ENCODE measurements around the gene CPA2.
"Not testable (repeated sequence)": the region's sequence is repeated elsewhere in the genome, so short reads cannot be mapped to it uniquely, and the experiment has no call there.

Gene CPA2

GRCh38 chr7:130304878-130305277, 38.2 kb downstream of the CPA2 start:
- ATAC-seq (no peak), DNase-seq (no peak)
- no peaks in the 10 kb centered on the region for H3K9me3 Mint-ChIP-seq
- H3K27me3 Mint-ChIP-seq: no peaks in the 10 kb centered on the region
- H3K4me1 Mint-ChIP-seq: peaks cover 7% of the 10 kb centered on the region
- H3K27ac Mint-ChIP-seq: no peak overlapping the region
- no peak overlapping the region for H3K4me3 Mint-ChIP-seq

DNA sequence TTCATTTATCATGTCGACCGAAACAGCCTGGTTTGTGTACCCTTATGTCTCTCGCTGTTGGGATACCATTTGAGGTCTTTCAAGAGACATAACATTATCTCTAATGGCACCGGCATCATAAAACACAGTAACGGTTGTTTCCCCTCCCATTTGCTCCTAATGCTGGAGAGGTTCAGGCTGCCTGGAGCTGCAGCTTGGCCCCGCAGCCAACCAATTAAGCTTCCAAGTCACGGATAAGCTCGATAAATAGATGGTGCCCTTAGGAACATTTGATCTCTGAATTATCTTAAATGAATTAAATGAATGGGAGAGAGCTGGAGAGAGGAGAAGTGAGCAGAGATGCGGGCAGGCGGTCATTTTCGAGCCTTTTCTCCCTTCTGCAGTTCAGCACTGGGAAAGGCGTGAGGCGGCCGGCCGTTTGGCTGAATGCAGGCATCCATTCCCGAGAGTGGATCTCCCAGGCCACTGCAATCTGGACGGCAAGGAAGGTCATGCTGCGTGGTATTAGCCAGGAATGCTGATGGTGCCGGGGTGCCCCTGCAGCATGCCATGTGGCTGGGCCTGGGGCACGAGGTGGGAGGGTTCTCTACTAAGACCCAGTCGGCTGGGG, 38.9 kb downstream of the CPA2 start:
- no peak for ATAC-seq
- Mint-ChIP-seq H3K27me3 (no peaks in the 10 kb centered on the region), H3K4me1 (peaks cover 7% of the 10 kb centered on the region), H3K9me3 (no peaks in the 10 kb centered on the region), H3K27ac (no peak overlapping the region), H3K4me3 (no peak overlapping the region)
- no peak for DNase-seq

DNA sequence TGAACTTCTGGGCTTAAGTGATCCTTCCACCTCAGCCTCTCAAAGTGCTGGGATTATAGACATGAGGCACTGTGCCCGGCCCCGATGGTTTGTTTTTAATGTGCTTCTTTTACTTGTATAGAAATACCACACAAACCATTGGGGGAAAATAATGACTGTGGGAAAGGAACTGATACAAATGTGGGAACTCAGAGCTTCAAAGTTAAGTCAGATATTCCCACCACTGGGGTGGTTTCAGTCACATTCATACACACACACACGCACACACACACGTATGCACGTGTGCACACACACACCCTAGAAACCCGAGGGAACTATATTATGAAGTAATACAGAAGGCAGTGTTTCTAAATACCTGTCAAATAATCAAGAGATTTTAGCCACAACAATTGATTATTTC, 43.3 kb downstream of the CPA2 start:
- ATAC-seq: no peak
- H3K27me3 Mint-ChIP-seq: no peaks in the 10 kb centered on the region
- no peaks in the 10 kb centered on the region for H3K4me1 Mint-ChIP-seq
- DNase-seq: no peak
- no peaks in the 10 kb centered on the region for H3K9me3 Mint-ChIP-seq
- no peak overlapping the region for H3K4me3 Mint-ChIP-seq
- no peak overlapping the region for H3K27ac Mint-ChIP-seq

DNA sequence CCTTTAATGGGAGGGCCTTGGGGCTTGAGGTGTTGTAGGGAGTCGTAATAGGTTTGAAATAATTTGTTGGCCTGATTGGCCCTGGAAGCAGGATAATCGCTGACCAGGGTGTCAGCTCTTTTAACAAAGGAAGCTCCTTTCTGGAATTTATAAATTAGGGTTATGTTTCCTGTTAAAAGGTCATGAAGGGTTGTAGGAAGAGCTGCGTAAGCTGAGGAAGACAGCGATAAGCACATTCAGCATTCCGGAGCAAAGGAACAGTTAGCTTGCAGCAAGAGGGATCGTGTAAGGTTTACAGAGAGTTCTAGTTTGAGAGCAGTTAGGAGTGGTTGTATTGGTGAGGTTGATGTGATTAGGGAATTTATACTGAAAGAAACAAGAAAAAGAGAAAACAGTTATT, 47.6 kb downstream of the CPA2 start:
- no peak overlapping the region for H3K27ac Mint-ChIP-seq
- DNase-seq (no peak), ATAC-seq (no peak)
- H3K4me3 Mint-ChIP-seq: no peak overlapping the region
- H3K9me3 Mint-ChIP-seq: no peaks in the 10 kb centered on the region
- no peaks in the 10 kb centered on the region for H3K27me3 Mint-ChIP-seq
- no peaks in the 10 kb centered on the region for H3K4me1 Mint-ChIP-seq

DNA sequence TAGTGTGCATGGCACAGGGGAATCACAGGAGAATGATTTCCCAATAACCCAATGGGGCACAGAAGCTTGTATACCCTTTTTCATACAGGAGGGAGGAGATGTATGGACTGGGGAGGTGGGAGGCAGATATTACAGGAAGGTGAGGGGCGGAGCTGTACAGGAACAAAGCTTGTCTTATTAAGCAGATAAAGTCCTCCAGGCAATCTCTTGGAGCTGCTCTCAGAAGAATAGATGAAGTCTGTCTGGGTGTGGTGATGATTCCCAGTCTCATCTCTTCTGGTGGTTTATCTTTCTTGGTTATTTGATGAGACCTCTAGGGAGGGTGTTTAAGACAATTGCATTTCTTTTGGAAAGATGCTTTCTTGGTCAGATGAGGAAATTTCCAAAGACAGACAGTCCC, 52.9 kb downstream of the CPA2 start:
- H3K9me3 Mint-ChIP-seq: peaks cover 7% of the 10 kb centered on the region in 2 donors
- no peak overlapping the region for H3K4me3 Mint-ChIP-seq
- H3K27me3 Mint-ChIP-seq: no peaks in the 10 kb centered on the region
- no peak for ATAC-seq
- no peak for DNase-seq
- H3K4me1 Mint-ChIP-seq: no peaks in the 10 kb centered on the region
- no peak overlapping the region for H3K27ac Mint-ChIP-seq

DNA sequence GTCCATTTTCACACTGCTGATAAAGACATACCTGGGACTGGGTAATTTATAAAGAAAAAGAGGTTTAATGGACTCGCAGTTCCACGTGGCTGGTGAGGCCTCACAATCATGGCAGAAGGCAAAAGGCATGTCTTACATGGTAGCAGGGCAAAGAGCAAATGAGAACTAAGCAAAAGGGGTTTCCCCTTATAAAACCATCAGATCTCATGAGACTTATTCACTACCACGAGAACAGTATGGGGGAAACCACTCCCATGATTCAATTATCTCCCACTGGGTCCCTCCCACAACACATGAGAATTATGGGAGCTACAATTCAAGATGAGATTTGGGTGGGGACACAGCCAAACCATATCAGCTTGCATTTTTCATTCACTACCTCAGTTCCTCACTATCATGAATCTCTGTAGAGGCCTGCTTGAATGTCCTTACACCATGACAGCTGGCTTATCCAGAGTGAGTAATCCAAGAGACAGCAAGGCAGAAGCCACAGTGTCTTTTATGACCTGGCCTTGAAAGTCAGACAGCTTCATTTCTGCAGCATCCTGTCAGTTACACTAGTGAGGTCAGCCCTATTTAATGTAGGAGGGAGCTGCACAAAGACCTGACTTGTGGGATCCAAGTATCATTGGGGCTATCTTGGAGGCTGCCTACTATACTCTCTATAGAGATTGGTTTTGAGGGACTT, 55.0 kb downstream of the CPA2 start:
- H3K27ac Mint-ChIP-seq, H3K27me3 Mint-ChIP-seq, H3K9me3 Mint-ChIP-seq, H3K4me3 Mint-ChIP-seq, DNase-seq, H3K4me1 Mint-ChIP-seq: not testable (repeated sequence)
- peak; percentile 39 for ATAC-seq

GRCh38 chr7:130322615-130323014, 56.0 kb downstream of the CPA2 start:
- DNase-seq (no peak), ATAC-seq (no peak)
- Mint-ChIP-seq H3K27me3 (no peaks in the 10 kb centered on the region), H3K4me3 (no peak overlapping the region), H3K9me3 (peaks cover 7% of the 10 kb centered on the region in 2 donors), H3K4me1 (no peaks in the 10 kb centered on the region), H3K27ac (no peak overlapping the region)

DNA sequence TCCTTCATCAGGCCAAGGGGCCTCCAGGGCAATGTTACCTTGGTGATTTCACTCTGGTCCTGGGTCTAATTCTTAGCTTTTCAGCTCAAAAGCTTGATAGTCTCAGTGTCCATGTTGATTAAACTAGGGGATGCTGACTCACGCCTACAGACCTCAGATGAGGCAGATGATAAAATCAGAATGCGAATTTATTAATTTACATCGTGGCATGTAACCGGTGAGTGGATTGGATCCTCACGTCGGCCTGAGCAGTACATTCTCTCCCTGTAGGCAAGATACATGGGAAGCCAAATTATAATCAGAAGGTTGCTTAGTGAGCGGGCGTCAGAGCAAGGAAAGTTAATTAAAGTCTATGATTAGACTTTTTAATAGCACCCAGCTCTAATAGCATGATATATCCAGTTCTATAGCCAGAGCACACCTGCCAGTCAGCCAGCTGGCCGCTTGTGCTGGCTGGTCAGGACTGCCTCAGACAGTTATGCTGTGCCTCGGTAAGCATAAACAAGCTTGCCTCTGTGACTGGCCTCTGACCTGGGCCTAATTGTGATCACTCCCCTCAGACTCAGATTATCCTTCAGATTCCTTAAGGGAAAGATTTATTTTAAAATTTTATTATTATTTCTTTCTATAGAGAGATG, 57.8 kb downstream of the CPA2 start:
- DNase-seq (no peak), ATAC-seq (no peak)
- no peaks in the 10 kb centered on the region for H3K27me3 Mint-ChIP-seq
- H3K9me3 Mint-ChIP-seq: peaks cover 7% of the 10 kb centered on the region in 2 donors
- no peaks in the 10 kb centered on the region for H3K4me1 Mint-ChIP-seq
- H3K27ac Mint-ChIP-seq: no peak overlapping the region
- H3K4me3 Mint-ChIP-seq: no peak overlapping the region

DNA sequence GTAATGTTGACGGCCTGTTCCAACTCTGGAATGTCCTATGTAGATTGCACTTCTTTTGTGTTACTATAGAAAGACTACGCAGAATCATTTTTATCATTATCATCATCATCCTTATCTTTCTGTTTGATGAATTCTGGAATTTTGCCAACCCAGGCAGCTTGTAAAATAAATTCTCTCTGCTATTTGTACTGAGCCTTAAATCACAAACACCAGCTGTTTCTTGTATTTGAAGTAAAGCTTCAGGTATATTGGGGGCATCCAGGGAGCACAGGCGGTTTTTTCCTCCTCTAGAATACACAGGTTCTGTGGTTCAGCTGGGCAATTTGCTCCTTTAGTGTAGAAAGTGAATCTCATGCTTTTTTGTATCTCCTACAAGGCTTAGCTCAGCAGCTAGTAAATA, 63.0 kb downstream of the CPA2 start:
- Mint-ChIP-seq H3K4me3 (no peak overlapping the region), H3K27ac (no peak overlapping the region), H3K4me1 (no peaks in the 10 kb centered on the region), H3K27me3 (no peaks in the 10 kb centered on the region), H3K9me3 (no peaks in the 10 kb centered on the region)
- DNase-seq: no peak
- ATAC-seq: no peak

DNA sequence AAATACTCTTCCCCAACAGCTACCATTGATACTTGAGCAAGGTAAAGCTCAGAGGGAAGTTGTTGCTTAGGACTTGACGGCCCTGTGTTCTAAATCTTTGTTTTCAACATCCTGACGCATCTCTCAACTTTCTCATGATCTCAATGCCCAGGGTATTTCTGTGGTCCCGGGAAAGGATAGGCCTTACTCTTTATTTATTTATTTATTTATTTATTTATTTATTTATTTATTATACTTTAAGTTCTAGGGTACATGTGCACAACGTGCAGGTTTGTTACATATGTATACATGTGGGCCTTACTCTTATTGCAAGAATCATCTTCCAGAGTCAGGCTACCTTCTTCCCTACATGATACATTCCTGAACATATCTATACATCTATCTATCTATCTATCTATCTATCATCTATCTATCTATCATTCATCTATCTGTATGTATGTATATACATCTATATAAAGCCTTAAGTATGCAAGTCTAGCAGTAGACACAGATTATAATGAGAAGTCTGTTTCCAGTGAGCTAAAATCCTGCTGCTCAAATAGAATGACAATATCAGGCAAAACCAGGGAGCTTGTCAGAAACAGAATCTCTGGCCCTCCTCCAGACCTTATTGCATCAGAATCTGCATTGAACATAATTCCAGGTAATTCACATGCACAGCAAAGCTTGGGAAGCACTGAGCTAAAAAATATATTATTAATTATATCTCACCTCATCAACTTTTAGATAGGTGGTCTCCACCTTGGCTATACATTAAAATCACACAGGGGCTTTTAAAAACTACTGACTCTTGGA, 65.8 kb downstream of the CPA2 start:
- Mint-ChIP-seq H3K9me3 (no peaks in the 10 kb centered on the region), H3K4me3 (no peak overlapping the region), H3K27ac (peak overlapping the region in 1 of 2 donors; percentile 63), H3K27me3 (no peaks in the 10 kb centered on the region), H3K4me1 (no peaks in the 10 kb centered on the region)
- DNase-seq: no peak
- ATAC-seq: no peak

GRCh38 chr7:130333832-130334231, 67.2 kb downstream of the CPA2 start:
- H3K9me3 Mint-ChIP-seq: no peaks in the 10 kb centered on the region
- H3K27ac Mint-ChIP-seq: no peak overlapping the region
- no peak overlapping the region for H3K4me3 Mint-ChIP-seq
- H3K27me3 Mint-ChIP-seq: no peaks in the 10 kb centered on the region
- H3K4me1 Mint-ChIP-seq: no peaks in the 10 kb centered on the region
- no peak for DNase-seq
- ATAC-seq: no peak

GRCh38 chr7:130334274-130334673, 67.6 kb downstream of the CPA2 start:
- no peak overlapping the region for H3K4me3 Mint-ChIP-seq
- ATAC-seq (no peak), DNase-seq (no peak)
- H3K27me3 Mint-ChIP-seq: no peaks in the 10 kb centered on the region
- H3K27ac Mint-ChIP-seq: no peak overlapping the region
- H3K4me1 Mint-ChIP-seq: no peaks in the 10 kb centered on the region
- H3K9me3 Mint-ChIP-seq: no peaks in the 10 kb centered on the region

DNA sequence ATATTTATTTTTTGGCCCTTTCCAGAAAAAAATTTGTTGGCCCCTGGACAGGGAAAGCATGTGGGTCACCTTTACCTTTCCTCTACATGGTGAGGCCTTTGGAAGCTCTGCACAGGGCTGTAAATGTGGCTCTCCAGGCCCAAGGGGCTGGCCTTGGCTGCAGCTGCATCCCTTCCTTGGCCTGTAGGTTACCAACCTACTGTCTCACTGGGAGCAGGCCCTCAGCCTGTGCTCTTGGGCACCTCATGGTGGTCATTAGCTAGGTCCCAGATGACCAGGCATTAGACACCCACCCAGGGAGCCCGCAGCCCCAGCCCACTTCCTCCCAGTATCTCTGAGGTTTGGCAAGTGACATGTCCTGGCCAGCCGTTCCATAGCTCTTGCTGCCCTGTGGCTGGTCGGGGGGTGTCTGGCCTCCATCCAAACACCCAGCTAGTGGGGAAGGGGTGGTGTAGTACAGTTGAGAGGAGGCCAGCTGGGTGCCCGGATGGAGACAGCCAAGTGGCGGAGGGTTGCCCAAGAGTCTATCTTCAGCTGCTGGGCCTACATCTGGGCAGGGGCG, 70.8 kb downstream of the CPA2 start:
- Mint-ChIP-seq H3K4me3 (no peak overlapping the region), H3K27ac (peak overlapping the region in 1 of 2 donors; percentile 23), H3K4me1 (no peaks in the 10 kb centered on the region), H3K27me3 (no peaks in the 10 kb centered on the region), H3K9me3 (no peaks in the 10 kb centered on the region)
- ATAC-seq (no peak), DNase-seq (no peak)

DNA sequence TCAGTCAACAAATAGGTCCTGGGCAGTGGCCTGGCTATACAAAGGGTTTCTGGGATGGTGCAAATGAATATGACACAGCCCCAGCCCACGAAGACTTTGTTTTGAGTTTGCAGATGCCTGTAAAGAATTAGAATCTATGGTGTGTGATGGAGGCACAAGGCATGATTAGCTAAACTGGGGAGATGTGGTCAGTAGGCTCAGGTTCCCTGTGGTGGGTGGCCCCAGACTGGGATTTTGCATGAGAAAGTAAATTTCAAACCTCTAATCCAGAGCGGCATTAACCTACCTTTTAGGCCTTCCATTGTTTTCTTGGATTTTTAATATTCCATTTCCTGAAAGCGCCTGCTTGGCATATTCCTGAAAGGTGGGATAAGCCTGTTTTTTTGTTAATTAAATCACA, 71.6 kb downstream of the CPA2 start:
- Mint-ChIP-seq H3K27me3 (no peaks in the 10 kb centered on the region), H3K9me3 (no peaks in the 10 kb centered on the region), H3K4me1 (no peaks in the 10 kb centered on the region), H3K27ac (no peak overlapping the region), H3K4me3 (no peak overlapping the region)
- no peak for DNase-seq
- ATAC-seq: no peak

All from stimulated activated naive CD8-positive, alpha-beta T cell treated with anti-CD3 and anti-CD28 coated beads, Interleukin-15, amount 100 ng/mL, for 72 hours (primary cell).